PC-9 (cell line): ENCODE data around the gene HS6ST1. TPM values are rescaled to one million over a fixed set of nuclear protein-coding genes. Genes with fewer than 3 reads are reported as not detected.

Experiments used
- BruUV-seq: library from RNA; stranded (reverse); fragments of 400-500 nt; replicated peaks from 2 replicates; lab custom pipeline; 2021; lab: Mats Ljungman, UMichigan
- CTCF ChIA-PET: fragments of 300-600 bp; sonication (Branson Sonifier 250); formaldehyde crosslinking; loops from one replicate; lab custom pipeline; 2022; ENCODE audit warnings: antibody characterized with exemption; lab: Charles Lee
- POLR2A ChIA-PET: fragments of 300-600 bp; sonication (Branson Sonifier 250); formaldehyde crosslinking; loops from one replicate; lab custom pipeline; 2022; ENCODE audit warnings: antibody characterized with exemption; ENCODE audit not compliant: unreplicated experiment; lab: Charles Lee
- DNase-seq, 2 experiments: peaks; one replicate each; pipeline versions ENCODE4 v3.0.0 to v3.0.0-alpha.2; 2015 to 2022; ENCODE audit warnings: mixed read lengths in 1 of 2
- H2AFZ ChIP-seq: fragments of 200-600 bp; sonication (generic); 2 replicates; pipeline ENCODE4 v1.8.1; 2017; ENCODE audit warnings: antibody characterized with exemption
- H3F3A ChIP-seq: fragments of 200-600 bp; sonication (generic); 2 replicates; pipeline ENCODE4 v1.8.1; 2017; ENCODE audit warnings: antibody characterized with exemption, mild to moderate bottlenecking, low read depth; ENCODE audit not compliant: insufficient read depth
- H3K27ac ChIP-seq: fragments of 200-600 bp; sonication (generic); 2 replicates; pipeline ENCODE4 v1.6.1; 2016; ENCODE audit warnings: mixed run types
- H3K27me3 ChIP-seq: fragments of 200-600 bp; sonication (generic); 2 replicates; pipeline ENCODE4 v1.6.1; 2016; ENCODE audit warnings: low read depth, mixed run types; ENCODE audit not compliant: insufficient read depth
- H3K36me3 ChIP-seq: fragments of 200-600 bp; sonication (generic); 2 replicates; pipeline ENCODE4 v1.6.1; 2016; ENCODE audit warnings: low read depth, mixed run types
- H3K4me1 ChIP-seq: fragments of 200-600 bp; sonication (generic); replicated peaks from 2 replicates; pipeline ENCODE4 v1.6.1; 2016; ENCODE audit warnings: mixed run types; ENCODE audit not compliant: insufficient read depth
- H3K4me2 ChIP-seq: fragments of 200-600 bp; sonication (generic); 2 replicates; pipeline ENCODE4 v1.6.1; 2017; ENCODE audit warnings: mixed run types
- H3K4me3 ChIP-seq: fragments of 200-600 bp; sonication (generic); 2 replicates; pipeline ENCODE4 v1.6.1; 2016; ENCODE audit warnings: mixed run types
- H3K79me2 ChIP-seq: fragments of 200-600 bp; sonication (generic); 2 replicates; pipeline ENCODE4 v1.6.1; 2017; ENCODE audit warnings: low read depth, mixed run types
- H3K9me2 ChIP-seq: fragments of 200-600 bp; sonication (generic); 2 replicates; pipeline ENCODE4 v1.8.1; 2017; ENCODE audit warnings: mild to moderate bottlenecking; ENCODE audit not compliant: insufficient read depth
- H3K9me3 ChIP-seq: fragments of 200-600 bp; sonication (generic); 2 replicates; pipeline ENCODE4 v1.8.1; 2016; ENCODE audit warnings: low read depth; ENCODE audit not compliant: insufficient read depth
- H4K20me1 ChIP-seq: fragments of 200-600 bp; sonication (generic); 2 replicates; pipeline ENCODE4 v1.8.1; 2017; ENCODE audit not compliant: insufficient read depth
- EZH2 ChIP-seq: fragments of 200-600 bp; sonication (generic); IDR thresholded peaks from 2 replicates; pipeline ENCODE4 v1.8.0; 2017; ENCODE audit warnings: antibody characterized with exemption, low read depth
- intact Hi-C: fragments of 100-400 bp; cut with micrococcal nuclease; formaldehyde crosslinking; loops from one replicate; pipeline ENCODE4 v1.10.0; 2022; ENCODE audit not compliant: unreplicated experiment
- total RNA-seq: library from RNA; stranded (reverse); gene quantifications from 2 replicates; pipeline ENCODE4 v1.2.3, GENCODE V29; 2021
- TF ChIP-seq, protein P1 (sequence below): fragments of 200-600 bp; sonication (generic); conservative IDR thresholded peaks from 2 replicates; pipeline ENCODE4 v1.6.1; 2017; ENCODE audit warnings: mixed run types, antibody characterized with exemption, mild to moderate bottlenecking, moderate library complexity

Gene HS6ST1
- total RNA-seq, 1 experiment from 2014 or later = 20.2 TPM

DNA sequence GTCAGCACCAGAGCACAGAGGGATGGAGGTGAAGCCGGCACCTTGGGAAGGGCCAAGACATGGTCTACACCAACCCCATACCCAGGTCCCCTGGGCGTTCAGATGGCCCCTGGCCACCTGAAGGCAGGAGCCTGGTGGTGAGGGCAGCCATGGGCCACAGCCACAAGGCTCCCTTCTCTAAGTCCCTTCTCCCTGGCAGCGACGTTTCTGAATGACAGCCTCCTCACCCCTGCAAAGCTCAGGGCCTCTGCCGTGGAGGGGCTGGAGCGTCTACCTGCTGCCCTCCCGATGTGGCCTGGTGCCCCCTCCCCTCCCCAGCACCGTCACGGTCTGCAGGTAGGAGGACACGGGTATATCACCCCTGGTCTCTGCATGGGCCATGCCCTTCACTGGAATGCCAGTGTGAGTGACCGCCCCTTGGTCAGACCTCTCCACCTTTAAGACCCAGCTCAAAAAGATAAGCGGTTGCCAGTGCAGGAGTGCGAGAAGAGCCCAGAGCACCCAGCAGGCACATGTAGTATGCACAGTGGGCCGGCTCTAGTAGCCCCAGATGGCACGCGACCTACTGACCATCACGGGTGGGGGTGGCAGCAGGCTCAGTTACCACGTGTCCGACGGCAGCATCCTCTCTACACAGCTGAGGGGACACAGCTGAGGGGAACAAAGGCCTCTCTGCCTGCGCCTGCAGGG is 46.6 kb downstream of the HS6ST1 start:
- intact Hi-C loops = no loop called here
- no peak overlapping the region for H3K27ac ChIP-seq
- no TSS peak for BruUV-seq
- ChIA-PET CTCF (no interaction called here), POLR2A (no interaction called here)
- no peaks in the 10 kb centered on the region for H3K79me2 ChIP-seq
- no peak for TF ChIP-seq EZH2
- TF ChIP-seq, protein P1, sequence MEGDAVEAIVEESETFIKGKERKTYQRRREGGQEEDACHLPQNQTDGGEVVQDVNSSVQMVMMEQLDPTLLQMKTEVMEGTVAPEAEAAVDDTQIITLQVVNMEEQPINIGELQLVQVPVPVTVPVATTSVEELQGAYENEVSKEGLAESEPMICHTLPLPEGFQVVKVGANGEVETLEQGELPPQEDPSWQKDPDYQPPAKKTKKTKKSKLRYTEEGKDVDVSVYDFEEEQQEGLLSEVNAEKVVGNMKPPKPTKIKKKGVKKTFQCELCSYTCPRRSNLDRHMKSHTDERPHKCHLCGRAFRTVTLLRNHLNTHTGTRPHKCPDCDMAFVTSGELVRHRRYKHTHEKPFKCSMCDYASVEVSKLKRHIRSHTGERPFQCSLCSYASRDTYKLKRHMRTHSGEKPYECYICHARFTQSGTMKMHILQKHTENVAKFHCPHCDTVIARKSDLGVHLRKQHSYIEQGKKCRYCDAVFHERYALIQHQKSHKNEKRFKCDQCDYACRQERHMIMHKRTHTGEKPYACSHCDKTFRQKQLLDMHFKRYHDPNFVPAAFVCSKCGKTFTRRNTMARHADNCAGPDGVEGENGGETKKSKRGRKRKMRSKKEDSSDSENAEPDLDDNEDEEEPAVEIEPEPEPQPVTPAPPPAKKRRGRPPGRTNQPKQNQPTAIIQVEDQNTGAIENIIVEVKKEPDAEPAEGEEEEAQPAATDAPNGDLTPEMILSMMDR = no peak
- no peak overlapping the region for H3K4me2 ChIP-seq
- H3K9me2 ChIP-seq = no peaks in the 10 kb centered on the region
- no peak overlapping the region for H3K4me3 ChIP-seq
- peaks cover 6% of the 10 kb centered on the region; the same call in 1 of the 2 replicates for H3K36me3 ChIP-seq
- H3F3A ChIP-seq = no peaks in the 10 kb centered on the region
- H4K20me1 ChIP-seq = peaks cover 21% of the 10 kb centered on the region
- no peaks in the 10 kb centered on the region for H3K9me3 ChIP-seq
- H3K4me1 ChIP-seq = 0 out of 2 replicates have a peak, but pooled peaks cover 8% of the 10 kb centered on the region
- no peak overlapping the region for H2AFZ ChIP-seq
- no peaks in the 10 kb centered on the region for H3K27me3 ChIP-seq
- DNase-seq = no peak

DNA sequence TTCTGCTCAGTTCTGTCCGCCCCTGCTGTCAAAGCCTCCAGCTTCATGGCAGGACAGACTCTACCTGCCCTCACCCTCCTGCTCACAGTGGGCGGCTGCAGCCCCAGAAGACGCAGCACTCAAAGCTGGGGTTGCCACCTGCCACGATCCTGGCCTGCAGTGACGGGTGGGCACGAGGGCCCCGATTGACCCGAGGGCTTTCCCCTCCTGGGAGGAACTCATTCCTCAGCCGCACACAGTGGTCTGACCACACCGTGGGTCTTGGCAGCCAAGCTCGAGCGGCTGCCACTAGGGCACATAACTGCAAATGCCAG is 47.1 kb downstream of the HS6ST1 start:
- ChIA-PET CTCF (no interaction called here), POLR2A (no interaction called here)
- DNase-seq = no peak
- H3K27me3 ChIP-seq = no peaks in the 10 kb centered on the region
- intact Hi-C loops = no loop called here
- no peak overlapping the region for H3K4me2 ChIP-seq
- TF ChIP-seq EZH2 = no peak
- TF ChIP-seq, protein P1 = no peak
- H3K36me3 ChIP-seq = peaks cover 6% of the 10 kb centered on the region; the same call in 1 of the 2 replicates
- no peak overlapping the region for H2AFZ ChIP-seq
- H3K9me3 ChIP-seq = no peaks in the 10 kb centered on the region
- H3K4me3 ChIP-seq = no peak overlapping the region
- H4K20me1 ChIP-seq = peaks cover 20% of the 10 kb centered on the region
- no peaks in the 10 kb centered on the region for H3K9me2 ChIP-seq
- 0 out of 2 replicates have a peak, but pooled peaks cover 8% of the 10 kb centered on the region for H3K4me1 ChIP-seq
- H3F3A ChIP-seq = no peaks in the 10 kb centered on the region
- no peak overlapping the region for H3K27ac ChIP-seq
- no peaks in the 10 kb centered on the region for H3K79me2 ChIP-seq
- BruUV-seq = no TSS peak

DNA sequence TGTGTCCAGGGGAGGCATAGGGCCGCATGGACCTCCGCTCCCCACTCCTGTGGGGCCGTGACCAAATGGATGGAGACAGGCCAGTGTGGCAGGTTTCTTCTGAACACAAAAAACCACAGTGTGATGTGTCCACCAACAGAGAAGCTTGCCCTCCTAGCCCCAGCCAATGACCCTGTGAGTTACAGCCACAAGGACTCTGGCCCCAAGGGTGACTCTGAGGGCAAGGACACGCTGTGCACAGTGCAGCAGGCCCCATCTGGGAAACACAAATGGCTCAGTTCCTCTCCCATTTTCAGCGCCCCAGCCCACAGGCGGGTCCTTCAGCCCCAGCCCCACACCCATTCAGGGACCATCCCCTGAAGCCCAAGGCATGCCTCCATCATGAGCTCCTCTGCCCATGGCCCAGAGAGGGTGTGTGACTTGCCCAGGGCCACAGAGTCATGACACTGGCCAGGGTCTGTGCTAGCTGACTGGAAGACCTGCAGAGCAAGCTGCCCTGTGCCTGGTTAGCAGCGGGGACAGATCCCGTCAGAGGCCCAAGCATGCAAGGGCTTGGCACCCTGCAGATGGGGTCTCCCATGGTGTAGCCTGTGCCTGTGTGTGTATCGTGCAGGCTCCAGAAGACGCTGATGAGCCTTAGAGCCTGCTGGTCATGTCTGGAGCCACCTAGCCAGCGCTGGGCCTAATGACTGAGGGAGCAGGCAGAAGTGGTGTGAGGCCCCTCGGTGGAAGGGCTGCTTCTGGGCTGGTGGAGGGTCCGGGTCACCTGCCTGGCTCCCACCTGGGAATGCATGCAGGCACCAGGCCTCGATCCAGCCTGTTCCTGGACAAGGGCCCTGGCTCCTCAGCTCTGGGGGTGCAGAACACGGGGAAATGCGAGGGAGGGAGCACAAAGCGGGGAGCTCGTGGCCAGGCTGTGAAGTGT is 47.7 kb downstream of the HS6ST1 start:
- DNase-seq = no peak
- no peak overlapping the region for H2AFZ ChIP-seq
- H3K79me2 ChIP-seq = no peaks in the 10 kb centered on the region
- CTCF ChIA-PET = no interaction called here
- H3K36me3 ChIP-seq = peaks cover 6% of the 10 kb centered on the region; the same call in 1 of the 2 replicates
- H3F3A ChIP-seq = no peaks in the 10 kb centered on the region
- no peaks in the 10 kb centered on the region for H3K27me3 ChIP-seq
- no peak overlapping the region for H3K27ac ChIP-seq
- intact Hi-C loops = no loop called here
- TF ChIP-seq, protein P1 = no peak
- TF ChIP-seq EZH2 = no peak
- H3K9me2 ChIP-seq = no peaks in the 10 kb centered on the region
- peaks cover 20% of the 10 kb centered on the region for H4K20me1 ChIP-seq
- 0 out of 2 replicates have a peak, but pooled peaks cover 8% of the 10 kb centered on the region for H3K4me1 ChIP-seq
- no peak overlapping the region for H3K4me2 ChIP-seq
- H3K4me3 ChIP-seq = no peak overlapping the region
- H3K9me3 ChIP-seq = no peaks in the 10 kb centered on the region
- no TSS peak for BruUV-seq
- POLR2A ChIA-PET = no interaction called here
